ENCODE data around the gene KLF13.

DNA sequence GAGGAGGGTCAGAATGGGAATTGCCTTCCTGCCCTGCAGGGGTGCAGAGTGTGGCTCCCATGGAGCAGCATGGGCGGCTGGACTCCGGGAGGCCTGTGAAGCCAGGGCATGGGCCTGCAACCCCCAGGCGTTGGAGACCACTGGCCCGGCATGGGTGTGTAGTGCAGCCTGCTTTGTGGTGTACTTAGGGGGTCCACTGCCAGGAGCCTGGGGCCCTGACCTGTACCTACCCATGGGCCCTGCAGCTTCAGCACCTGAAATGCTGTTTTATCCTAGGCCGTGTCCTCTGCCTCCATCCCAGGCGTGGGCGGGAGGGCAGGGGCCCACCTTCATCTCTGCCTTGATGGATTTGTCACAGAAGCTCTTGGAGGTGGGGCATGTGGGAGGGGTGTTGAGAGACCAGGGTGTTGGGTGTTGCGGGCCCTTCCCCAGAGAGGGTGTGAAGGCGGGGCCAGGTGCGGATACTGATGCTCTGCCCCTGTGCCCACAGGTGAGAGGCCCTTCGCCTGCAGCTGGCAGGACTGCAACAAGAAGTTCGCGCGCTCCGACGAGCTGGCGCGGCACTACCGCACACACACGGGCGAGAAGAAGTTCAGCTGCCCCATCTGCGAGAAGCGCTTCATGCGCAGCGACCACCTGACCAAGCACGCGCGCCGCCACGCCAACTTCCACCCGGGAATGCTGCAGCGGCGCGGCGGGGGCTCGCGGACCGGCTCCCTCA, 45.0 kb downstream of the KLF13 start:
- TF ChIP-seq, protein P1, sequence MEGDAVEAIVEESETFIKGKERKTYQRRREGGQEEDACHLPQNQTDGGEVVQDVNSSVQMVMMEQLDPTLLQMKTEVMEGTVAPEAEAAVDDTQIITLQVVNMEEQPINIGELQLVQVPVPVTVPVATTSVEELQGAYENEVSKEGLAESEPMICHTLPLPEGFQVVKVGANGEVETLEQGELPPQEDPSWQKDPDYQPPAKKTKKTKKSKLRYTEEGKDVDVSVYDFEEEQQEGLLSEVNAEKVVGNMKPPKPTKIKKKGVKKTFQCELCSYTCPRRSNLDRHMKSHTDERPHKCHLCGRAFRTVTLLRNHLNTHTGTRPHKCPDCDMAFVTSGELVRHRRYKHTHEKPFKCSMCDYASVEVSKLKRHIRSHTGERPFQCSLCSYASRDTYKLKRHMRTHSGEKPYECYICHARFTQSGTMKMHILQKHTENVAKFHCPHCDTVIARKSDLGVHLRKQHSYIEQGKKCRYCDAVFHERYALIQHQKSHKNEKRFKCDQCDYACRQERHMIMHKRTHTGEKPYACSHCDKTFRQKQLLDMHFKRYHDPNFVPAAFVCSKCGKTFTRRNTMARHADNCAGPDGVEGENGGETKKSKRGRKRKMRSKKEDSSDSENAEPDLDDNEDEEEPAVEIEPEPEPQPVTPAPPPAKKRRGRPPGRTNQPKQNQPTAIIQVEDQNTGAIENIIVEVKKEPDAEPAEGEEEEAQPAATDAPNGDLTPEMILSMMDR (IDR thresholded peaks at IDR 0.05): no peak
- no peak for TF ChIP-seq POLR2A (IDR thresholded peaks at IDR 0.05)
